ENCODE data around the gene MEGF6.

The MEGF6 gene

GRCh38 chr1:3506943-3507342 is 104.4 kb downstream of the MEGF6 start:
- peaks cover 0 to 30% (median 20%) of the 10 kb centered on the region in 4 donors for H3K4me1 ChIP-seq
- intact Hi-C loops (cut with DNase I; ENCODE audit: low total_unique reads): no loop called here
- TF ChIP-seq CTCF (IDR thresholded peaks at IDR 0.05): no peak
- no peaks in the 10 kb centered on the region for H3K9me3 ChIP-seq
- H3K27me3 ChIP-seq: no peaks in the 10 kb centered on the region
- H3K27ac ChIP-seq: no peak overlapping the region
- H3K4me3 ChIP-seq: no peak overlapping the region
- DNase-seq: no peak
- H3K36me3 ChIP-seq: peaks cover 6 to 87% (median 48%) of the 10 kb centered on the region in 3 donors

- Histone ChIP-seq H3K4me3 (no peak overlapping the region), H3K27ac (peak overlapping the region in 1 of 2 donors; percentile 75), H3K4me1 (peaks cover 0 to 30% (median 20%) of the 10 kb centered on the region in 4 donors), H3K36me3 (peaks cover 6 to 87% (median 39%) of the 10 kb centered on the region in 3 donors), H3K9me3 (no peaks in the 10 kb centered on the region), H3K27me3 (no peaks in the 10 kb centered on the region)
- DNase-seq: no peak
- intact Hi-C loops (cut with DNase I; ENCODE audit: low total_unique reads): no loop called here
- no peak for TF ChIP-seq CTCF (IDR thresholded peaks at IDR 0.05)
Measured at GRCh38 chr1:3506041-3506440, 105.3 kb downstream of the MEGF6 start.

- no peaks in the 10 kb centered on the region for H3K9me3 ChIP-seq
- peak overlapping the region; percentile 73 to 75 for H3K27ac ChIP-seq
- H3K27me3 ChIP-seq: no peaks in the 10 kb centered on the region
- DNase-seq: no peak
- intact Hi-C loops (cut with DNase I; ENCODE audit: low total_unique reads): no loop called here
- H3K36me3 ChIP-seq: peaks cover 6 to 91% (median 44%) of the 10 kb centered on the region in 3 donors
- no peak overlapping the region for H3K4me3 ChIP-seq
- peaks cover 0 to 30% (median 20%) of the 10 kb centered on the region in 4 donors for H3K4me1 ChIP-seq
- no peak for TF ChIP-seq CTCF (IDR thresholded peaks at IDR 0.05)
Measured at GRCh38 chr1:3505161-3505560, 106.1 kb downstream of the MEGF6 start.

- intact Hi-C loops (cut with DNase I; ENCODE audit: low total_unique reads): no loop called here
Measured at GRCh38 chr1:3504822-3505153, 106.5 kb downstream of the MEGF6 start.

GRCh38 chr1:3504151-3504821 is 107.0 kb downstream of the MEGF6 start:
- H3K4me3 ChIP-seq: no peak overlapping the region
- intact Hi-C loops (cut with DNase I; ENCODE audit: low total_unique reads): no loop called here
- peak; percentile 95 to 96 for DNase-seq
- H3K4me1 ChIP-seq: peaks cover 0 to 30% (median 20%) of the 10 kb centered on the region in 4 donors
- no peaks in the 10 kb centered on the region for H3K27me3 ChIP-seq
- TF ChIP-seq CTCF (IDR thresholded peaks at IDR 0.05): no peak
- H3K9me3 ChIP-seq: no peaks in the 10 kb centered on the region
- H3K27ac ChIP-seq: peak overlapping the region; percentile 73 to 75
- peaks cover 6 to 91% (median 46%) of the 10 kb centered on the region in 3 donors for H3K36me3 ChIP-seq

More at GRCh38 chr1:3504822-3505153, 106.5 kb downstream of the MEGF6 start:
- Histone ChIP-seq H3K9me3 (no peaks in the 10 kb centered on the region), H3K27me3 (no peaks in the 10 kb centered on the region), H3K36me3 (peaks cover 6 to 91% (median 46%) of the 10 kb centered on the region in 3 donors), H3K4me1 (peaks cover 0 to 30% (median 20%) of the 10 kb centered on the region in 4 donors), H3K4me3 (no peak overlapping the region), H3K27ac (peak overlapping the region; percentile 73 to 75)
- DNase-seq: peak; percentile 66 to 81
- no peak for TF ChIP-seq CTCF (IDR thresholded peaks at IDR 0.05)
